Measurements from ENCODE around the gene PLA2G6.

GRCh38 chr22:38071421-38072321, 110.0 kb downstream of the PLA2G6 start:
- no peak for TF ChIP-seq POLR2A (IDR thresholded peaks at IDR 0.05)
- TF ChIP-seq, protein P1, sequence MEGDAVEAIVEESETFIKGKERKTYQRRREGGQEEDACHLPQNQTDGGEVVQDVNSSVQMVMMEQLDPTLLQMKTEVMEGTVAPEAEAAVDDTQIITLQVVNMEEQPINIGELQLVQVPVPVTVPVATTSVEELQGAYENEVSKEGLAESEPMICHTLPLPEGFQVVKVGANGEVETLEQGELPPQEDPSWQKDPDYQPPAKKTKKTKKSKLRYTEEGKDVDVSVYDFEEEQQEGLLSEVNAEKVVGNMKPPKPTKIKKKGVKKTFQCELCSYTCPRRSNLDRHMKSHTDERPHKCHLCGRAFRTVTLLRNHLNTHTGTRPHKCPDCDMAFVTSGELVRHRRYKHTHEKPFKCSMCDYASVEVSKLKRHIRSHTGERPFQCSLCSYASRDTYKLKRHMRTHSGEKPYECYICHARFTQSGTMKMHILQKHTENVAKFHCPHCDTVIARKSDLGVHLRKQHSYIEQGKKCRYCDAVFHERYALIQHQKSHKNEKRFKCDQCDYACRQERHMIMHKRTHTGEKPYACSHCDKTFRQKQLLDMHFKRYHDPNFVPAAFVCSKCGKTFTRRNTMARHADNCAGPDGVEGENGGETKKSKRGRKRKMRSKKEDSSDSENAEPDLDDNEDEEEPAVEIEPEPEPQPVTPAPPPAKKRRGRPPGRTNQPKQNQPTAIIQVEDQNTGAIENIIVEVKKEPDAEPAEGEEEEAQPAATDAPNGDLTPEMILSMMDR (IDR thresholded peaks at IDR 0.05): no peak

All from esophagus squamous epithelium (tissue), 4 donors.